Fibroblast of peridontal ligament (primary cell): ENCODE results near the gene CINP.
A peak's percentile ranks its signal among the peaks of the same experiment; 100 is the strongest.

Experiments
- DNase-seq: peaks from one replicate; pipeline ENCODE4 v3.0.0-alpha.2; 2010; ENCODE audit errors: extremely low read depth

Gene CINP

GRCh38 chr14:102362545-102363181 is at the start of gene CINP, which contains the start of gene TECPR2:
Gene CINP (minus strand): TSS chr14:102362890. CDS start chr14:102362851, 39 bp downstream.
Gene TECPR2 (plus strand): TSS chr14:102362941. CDS start chr14:102376722, 13,781 bp downstream.
- peak; percentile 91 for DNase-seq

- DNase-seq, result peak; percentile 5
These were observed 46.0 kb upstream of the CINP start for GRCh38 chr14:102408724-102409123.

- DNase-seq, result no peak
These were observed 44.6 kb upstream of the CINP start for GRCh38 chr14:102407258-102407657.

GRCh38 chr14:102403028-102403427 is 40.3 kb upstream of the CINP start:
- no peak for DNase-seq

- DNase-seq, result no peak
These were observed 33.8 kb upstream of the CINP start for GRCh38 chr14:102396521-102396920.

- no peak for DNase-seq
These were observed 32.2 kb upstream of the CINP start for GRCh38 chr14:102394717-102395375.

GRCh38 chr14:102392506-102392905 is 29.8 kb upstream of the CINP start:
- DNase-seq, result peak; percentile 55

- peak; percentile 64 for DNase-seq
These were observed 27.6 kb upstream of the CINP start for GRCh38 chr14:102390064-102390855.

- DNase-seq, result no peak
These were observed 26.6 kb upstream of the CINP start for GRCh38 chr14:102389246-102389645.

- DNase-seq, result no peak
These were observed 24.4 kb upstream of the CINP start for GRCh38 chr14:102387086-102387485.

- DNase-seq, result no peak
These were observed 16.1 kb upstream of the CINP start for GRCh38 chr14:102378830-102379229.

GRCh38 chr14:102377696-102378095 is 15.0 kb upstream of the CINP start:
- no peak for DNase-seq

- no peak for DNase-seq
These were observed 12.4 kb upstream of the CINP start for GRCh38 chr14:102375119-102375518.

- DNase-seq, result no peak
These were observed 11.6 kb upstream of the CINP start for GRCh38 chr14:102374264-102374663.

- DNase-seq, result no peak
These were observed 10.4 kb upstream of the CINP start for GRCh38 chr14:102373110-102373509.

- no peak for DNase-seq
These were observed 8.7 kb upstream of the CINP start for GRCh38 chr14:102371361-102371760.

- no peak for DNase-seq
These were observed 7.7 kb upstream of the CINP start for GRCh38 chr14:102370305-102370809.

- peak; percentile 30 for DNase-seq
These were observed 673 bp upstream of the CINP start for GRCh38 chr14:102363182-102363943.

GRCh38 chr14:102362084-102362483 is 606 bp downstream of the CINP start:
- peak; percentile 33 for DNase-seq

- no peak for DNase-seq
These were observed 2.3 kb downstream of the CINP start for GRCh38 chr14:102360388-102360787.

GRCh38 chr14:102359341-102359740 is 3.3 kb downstream of the CINP start:
- DNase-seq, result no peak

GRCh38 chr14:102356280-102356679 is 6.4 kb downstream of the CINP start:
- DNase-seq, result no peak
